Dedifferentiated amniotic fluid mesenchymal stem cell (primary cell): ENCODE data around the gene PWP2.
"Not testable (repeated sequence)": the region's sequence is repeated elsewhere in the genome, so short reads cannot be mapped to it uniquely, and the experiment has no call there.

Experiments used
- DNase-seq: peaks from one replicate; pipeline ENCODE4 v3.0.0-alpha.2; 2016; ENCODE audit errors: extremely low spot score

PWP2 gene

DNA sequence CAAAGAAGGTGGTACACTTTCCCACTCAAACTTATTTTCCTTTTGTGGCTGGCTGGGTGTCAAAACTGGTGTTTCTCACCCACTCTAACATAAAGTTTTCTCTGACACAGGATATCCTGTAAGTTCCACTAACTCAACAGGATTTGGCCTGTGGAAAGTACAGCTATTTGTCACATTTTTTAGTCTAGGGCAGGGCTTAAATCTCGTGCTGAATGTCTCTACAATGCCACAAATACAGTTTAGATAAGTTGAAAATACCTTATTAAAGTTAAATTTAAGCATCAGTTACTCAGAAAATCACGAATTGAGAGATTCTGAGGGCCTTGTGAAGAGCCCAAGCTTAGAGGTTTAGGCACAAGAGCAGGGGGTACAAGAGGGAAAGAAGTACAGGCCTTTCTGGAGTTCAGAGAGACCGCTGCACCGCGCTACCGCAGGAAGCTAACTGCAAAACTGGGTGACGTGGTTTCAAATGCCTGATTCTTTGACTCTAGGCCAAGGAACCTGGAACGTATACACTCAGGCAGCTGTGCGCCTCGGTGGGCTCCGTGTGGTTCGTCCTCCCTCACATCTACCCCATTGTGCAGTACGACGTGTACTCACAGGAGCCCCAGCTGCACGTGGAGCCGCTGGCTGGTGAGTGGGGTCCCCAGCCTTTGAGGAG lies 23.4 kb upstream of the PWP2 start:
- no peak for DNase-seq

DNA sequence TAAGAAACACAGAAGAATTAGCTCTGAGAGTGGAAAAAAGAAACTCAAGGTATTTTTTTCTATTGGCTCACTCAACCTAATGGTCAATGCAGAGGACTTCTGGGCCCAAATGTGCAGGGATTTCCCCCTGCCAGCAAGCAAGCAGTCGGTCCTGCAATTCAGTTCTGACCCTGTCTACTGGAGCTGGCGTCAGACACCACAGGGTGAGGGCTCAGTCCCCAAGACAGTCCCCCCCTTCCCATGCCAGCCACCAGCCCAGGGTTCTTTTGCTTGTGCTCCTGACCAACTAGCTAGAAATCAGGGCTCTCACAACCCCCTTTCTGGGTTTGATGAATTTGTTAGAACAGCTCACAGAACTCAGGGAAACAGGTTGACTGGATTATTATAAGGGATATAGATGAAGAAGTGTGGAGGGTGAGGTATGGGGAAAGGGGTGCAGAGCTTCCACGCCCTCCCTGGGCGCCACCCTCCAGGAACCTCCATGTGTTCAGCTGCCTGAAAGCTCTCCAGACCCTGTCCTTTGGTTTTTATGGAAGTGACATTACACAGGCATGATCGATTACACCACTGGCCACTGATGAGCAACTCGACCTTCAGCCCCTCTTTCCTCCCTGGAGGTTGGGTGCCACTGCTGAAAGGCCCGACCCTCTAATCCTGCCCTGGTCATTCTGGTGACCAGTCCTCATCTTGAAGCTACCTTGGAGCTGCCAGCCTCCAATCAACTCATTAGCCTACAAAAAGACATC lies 22.5 kb upstream of the PWP2 start:
- DNase-seq: no peak

DNA sequence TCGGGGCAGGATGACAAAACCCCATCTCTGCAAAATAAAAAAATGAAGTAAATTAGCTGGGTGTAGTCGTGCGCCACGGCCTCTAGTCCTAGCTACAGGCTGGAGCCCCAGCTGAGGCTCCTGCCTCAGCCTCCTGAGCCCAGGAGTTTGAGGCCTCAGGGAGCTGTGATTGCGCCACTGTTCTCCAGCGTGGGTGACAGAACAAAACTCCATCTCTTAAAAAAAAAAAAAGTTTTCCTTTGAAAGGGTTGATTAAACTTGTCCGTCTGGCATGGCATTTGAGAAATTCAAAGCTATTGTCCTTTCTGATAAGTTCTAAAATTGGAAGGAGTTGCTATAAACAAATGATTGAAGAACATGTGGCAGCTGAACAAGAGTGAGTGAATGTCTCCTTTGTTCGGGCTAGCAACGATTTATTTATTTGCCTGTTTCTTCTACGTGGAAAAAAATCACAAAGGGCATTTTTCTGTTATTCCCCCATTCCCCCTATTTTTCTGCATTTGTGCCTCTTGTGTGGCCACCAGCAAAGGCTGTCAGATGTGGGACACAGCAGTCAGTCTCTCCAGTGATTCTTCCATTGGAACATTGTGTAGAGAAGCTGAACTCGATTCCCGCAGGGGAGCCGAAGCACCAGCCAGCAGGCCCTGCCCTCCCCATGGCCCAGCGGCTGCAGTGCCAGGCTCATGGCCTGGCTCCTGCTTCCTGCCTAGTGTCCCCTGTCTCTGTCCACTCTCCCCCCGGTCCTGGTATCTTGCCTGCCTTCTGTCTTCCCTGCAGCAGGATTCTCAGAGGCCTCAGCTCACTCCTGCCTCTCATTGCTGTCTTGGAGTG lies 21.5 kb upstream of the PWP2 start:
- DNase-seq: no peak

DNA sequence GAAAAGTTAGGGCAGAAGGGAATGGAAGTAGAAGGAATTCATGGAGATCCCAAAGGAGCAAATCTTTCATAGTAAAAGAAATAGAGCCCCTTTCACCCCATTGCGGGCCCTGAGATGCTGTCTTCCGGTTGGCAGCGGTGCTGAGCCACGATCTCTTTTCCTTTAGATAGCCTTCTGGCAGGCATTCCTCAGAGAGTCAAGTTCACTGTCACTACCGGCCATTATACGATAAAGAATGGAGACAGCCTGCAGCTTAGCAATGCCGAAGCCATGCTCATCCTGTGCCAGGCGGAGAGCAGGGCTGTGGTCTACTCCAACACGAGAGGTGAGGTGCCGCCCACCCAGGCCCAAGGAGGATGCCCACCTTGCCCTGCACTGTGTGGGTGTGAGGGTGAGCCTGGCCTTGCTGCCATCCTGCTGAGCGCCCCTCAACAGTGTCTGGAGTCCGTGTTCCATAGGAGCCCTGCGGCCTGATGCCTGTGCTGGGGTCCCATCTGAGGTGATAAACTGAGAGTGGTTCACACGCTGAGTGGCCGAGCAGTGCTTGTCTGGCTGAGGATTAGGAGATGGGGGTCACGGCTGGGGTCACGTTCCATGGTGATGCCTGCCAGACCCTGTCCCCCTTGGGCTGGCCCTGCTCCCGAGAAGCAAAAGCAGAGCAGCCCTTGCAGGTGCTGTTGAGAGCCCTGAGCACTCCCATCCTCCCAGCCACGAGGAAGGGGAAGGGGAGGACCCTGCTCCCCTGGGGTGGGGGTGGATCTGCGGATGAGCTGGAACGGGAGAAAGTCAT lies 20.4 kb upstream of the PWP2 start:
- no peak for DNase-seq

DNA sequence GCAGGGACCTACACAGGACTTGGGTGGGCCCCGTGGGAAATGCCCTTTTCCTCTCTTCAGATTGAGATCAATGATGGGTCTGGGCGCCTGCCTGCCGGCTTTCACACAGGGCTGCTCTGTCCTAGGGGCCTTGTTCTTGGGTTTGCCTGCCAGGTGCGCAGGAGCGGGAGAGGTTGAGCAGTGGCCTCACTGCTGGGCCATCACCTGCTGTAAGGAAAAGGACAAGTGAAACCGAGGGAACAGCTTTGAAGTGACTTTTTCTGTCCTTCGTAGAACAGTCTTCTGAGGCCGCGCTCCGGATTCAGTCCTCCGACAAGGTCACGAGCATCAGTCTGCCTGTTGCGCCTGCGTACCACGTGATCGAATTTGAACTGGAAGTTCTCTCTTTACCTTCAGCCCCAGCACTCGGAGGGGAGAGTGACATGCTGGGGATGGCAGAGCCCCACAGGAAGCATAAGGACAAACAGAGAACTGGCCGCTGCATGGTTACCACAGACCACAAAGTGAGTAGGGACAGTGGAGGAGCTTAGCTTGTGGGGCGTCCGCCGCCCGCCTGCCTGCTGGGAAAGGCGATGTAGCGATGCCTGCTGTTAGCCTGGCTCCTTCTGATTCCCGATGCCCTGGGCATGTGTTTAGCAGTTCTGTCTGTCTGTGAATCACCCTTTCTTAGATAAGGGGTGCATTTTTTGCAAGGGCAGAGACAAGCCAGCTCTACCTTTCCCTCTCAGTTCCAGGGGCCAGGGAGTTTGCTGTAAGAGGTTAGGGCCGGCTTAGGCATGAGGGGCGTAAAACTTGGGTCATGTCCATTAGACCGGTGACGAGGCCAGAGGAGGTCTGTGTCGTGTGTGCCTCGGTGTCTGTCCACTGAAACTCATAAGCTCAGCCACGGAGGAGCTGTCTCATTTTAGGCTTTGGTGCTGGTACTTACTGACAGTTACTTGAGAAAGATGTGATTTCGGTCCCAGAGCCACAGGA lies 19.5 kb upstream of the PWP2 start:
- DNase-seq: no peak

DNA sequence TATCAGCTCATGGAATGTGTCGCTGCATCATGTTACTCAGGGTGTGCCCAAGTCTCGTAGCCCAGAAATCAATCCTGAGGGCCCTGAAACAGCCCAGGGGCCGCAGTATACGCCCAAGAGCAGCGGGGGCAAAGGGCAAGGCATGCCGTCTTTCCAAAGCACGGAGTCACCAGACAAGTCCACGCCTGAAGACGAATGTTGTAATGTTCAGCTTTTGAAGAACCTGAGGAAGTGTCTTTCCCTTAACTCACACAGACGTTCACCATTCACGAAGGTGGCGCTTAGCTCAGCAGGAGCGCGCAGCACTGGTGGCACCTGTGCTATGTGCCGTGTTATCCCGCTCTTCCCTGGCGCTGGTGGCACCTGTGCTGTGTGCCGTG lies 18.8 kb upstream of the PWP2 start:
- DNase-seq: no peak

DNA sequence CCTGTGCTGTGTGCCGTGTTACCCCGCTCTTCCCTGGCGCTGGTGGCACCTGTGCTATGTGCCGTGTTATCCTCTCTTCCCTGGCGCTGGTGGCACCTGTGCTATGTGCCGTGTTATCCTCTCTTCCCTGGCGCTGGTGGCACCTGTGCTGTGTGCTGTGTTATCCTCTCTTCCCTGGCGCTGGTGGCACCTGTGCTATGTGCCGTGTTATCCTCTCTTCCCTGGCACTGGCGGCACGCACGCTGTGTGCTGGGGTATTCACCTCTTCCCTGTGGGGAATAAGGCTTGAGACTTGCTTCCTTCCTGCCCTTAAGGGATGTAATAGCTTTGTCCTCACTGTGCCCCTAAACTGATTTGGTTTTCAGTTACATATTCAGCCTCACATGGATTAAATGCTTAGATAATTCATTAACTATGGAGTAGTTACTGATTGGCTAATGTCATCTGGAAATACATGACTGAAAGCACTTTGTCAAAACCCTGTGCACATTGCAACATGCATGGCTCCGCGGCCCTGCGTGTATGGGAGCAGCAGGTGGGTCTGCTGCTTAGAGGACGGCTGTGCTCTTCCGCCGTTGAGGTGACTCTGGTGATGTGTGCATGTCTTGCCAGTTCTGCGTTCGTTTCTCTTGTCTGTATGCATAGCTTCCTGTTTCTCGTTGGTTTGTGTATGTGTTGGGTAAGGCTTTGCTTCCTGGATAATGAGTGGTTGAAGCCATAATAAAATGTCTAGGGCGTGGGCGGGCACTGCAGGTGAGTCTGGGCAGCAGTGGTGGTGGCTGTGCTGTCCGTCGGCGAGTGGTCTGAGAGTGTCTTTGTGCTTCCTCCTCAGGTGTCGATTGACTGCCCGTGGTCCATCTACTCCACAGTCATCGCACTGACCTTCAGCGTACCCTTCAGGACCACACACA lies 17.9 kb upstream of the PWP2 start:
- no peak for DNase-seq

DNA sequence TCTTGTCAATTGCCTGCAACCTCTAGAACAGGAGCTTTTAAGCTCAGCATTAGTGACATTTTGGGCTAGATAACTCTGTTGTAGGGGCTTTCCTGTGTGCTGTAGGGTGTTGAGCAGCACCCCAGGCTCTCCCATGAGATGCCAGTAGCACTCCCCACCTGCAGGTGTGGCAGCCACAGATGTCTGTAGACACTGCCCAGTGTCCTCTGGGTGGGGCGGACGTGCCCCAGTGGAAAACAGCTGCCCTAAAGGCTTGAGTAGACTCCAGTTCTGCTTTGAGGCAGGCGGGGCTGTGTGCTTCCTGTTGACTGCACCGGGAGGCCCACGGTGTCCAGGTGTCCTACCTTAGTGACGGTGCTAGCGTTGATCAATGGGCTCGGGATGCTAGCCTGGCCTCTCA lies 16.9 kb upstream of the PWP2 start:
- DNase-seq: no peak

DNA sequence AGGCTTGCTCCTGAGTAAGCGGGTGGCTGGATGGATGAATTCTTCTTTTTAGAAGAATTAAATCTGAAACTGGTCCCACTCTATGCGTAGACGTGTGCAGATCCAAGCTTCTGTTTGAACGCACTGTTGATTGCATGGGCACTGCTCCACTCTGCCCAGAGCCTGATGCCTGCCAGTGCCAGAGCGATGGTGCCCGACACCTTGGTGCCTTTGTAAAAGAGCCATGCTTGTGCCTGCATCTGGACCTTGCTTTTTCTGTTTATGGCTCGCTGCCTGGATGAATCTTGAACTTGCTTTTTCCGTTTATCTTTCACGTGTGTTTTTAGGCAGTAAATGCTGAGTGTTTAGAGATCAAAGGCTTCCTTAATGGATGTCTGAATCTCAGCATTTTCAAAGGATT lies 15.0 kb upstream of the PWP2 start:
- no peak for DNase-seq

DNA sequence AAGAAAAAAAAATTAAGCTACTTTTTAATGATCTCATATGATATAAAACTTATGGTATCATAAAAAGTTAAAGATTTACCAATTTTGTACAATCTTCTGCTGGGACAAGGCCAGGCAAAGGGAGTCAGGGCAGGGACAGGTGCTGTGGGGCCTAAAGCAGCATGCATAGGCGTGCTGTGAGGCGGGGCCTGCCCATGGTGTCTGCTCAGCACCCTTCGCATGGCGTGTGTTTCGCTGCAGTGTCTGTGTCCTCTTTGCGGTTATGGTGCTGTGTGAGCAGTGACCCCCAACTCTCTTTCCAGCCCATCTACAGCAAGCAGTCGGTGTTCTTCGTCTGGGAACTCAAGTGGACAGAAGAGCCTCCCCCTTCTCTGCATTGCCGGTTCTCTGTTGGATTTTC lies 13.4 kb upstream of the PWP2 start:
- DNase-seq: no peak

DNA sequence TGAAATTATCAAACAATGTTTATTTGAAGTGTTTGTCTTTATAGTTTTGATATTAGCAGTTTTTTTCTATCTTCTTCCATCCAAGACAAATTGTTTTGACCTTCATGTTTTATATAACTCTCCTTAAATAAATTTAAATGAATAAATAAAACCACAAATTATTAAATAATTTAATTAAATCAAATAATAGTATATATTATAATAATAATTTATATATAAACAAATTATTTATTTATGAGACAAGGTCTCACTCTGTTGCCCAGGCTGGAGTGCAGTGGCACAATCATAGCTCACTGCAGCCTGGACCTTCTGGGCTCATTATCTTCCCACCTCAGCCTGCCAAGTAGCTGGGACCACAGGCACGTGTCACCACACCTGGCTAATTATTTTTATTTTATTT lies 12.4 kb upstream of the PWP2 start:
- DNase-seq: no peak

DNA sequence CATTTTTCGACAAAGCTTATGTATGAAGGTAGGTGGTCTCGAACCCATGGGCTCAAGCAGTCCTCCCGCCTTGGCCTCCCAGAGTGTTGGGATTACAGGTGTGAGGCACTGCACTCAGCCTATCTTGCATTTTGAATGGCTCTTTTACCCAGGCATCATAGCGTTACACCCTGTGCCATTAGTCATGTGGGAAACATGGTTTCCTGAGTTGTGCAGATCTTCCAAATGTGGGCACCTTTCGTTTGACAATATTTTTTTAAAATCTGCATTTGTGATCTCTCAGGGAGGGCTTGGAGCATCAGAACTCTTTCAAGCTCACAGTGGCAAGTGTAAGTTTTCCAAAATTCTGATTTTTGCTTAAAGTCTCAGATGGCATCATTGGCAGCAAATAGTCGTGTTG lies 8.7 kb upstream of the PWP2 start:
- DNase-seq: not testable (repeated sequence)

DNA sequence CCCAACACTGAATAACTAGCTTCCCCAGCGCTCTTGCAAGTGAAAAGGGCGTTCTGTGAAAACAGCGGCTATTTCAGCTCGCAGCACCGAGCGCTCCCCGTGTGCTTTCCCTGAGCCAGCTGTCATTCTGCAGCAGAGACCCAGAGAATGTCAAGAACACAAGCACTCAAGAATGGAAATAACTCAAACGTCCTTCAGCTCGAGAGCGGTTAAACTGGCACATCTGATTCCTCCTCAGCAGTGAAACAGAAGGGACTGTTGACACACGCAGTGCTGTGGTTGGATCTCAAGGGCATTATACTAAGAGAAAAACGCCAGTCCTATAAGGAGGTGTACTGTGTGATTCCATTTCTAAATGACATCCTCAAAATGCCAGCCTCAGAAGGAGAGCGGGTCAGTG lies 8.2 kb upstream of the PWP2 start:
- not testable (repeated sequence) for DNase-seq

DNA sequence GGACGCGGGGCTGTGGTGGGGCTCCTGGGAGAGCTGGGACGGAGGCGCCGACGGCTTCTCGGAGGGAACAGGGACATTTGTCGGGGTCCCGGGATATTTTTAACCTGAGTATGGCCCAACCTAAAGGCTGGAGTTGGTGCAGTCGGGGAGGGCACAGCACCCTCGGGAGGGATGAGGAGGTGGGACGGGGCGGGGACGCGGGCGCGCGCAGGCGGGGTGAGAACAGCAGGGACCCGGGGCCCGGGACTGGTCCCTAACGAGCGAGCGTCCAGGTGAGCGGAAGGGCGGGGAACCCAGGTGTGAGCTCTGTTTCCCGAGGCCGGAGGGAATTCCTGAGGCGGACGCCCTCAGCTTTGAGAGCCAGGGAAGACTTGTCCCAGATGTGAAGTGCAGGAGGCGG lies 390 bp downstream of the PWP2 start:
- DNase-seq: not testable (repeated sequence)

DNA sequence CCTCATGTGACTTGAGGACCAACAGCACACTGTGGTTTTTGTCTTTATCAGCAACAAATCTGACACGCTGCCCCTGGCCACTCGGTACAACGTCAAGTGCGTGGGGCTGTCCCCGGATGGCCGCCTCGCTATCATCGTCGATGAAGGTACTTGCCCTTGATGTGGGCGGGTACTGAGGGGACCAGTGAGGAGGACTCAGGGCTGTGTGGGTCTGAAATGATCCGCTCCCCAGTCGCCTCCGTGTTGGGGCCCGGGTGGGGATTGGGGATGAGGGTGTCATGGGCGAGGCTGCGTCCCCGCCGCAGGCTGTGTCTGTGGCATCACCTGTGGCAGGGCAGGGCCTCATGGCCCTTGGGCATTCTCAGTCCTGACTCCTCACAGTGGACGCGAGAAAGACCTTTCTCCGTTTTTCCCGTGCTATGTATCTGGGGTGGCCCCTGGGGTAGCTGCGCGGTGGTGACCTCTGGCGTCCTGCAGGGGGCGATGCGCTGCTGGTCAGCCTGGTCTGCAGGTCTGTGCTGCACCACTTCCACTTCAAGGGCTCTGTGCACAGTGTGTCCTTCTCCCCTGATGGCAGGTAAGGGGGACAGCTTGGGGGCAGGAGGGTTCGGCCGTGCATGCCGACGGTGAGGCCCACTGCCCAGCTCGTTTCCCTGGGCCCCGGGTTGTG lies 6.6 kb downstream of the PWP2 start:
- DNase-seq: not testable (repeated sequence)

DNA sequence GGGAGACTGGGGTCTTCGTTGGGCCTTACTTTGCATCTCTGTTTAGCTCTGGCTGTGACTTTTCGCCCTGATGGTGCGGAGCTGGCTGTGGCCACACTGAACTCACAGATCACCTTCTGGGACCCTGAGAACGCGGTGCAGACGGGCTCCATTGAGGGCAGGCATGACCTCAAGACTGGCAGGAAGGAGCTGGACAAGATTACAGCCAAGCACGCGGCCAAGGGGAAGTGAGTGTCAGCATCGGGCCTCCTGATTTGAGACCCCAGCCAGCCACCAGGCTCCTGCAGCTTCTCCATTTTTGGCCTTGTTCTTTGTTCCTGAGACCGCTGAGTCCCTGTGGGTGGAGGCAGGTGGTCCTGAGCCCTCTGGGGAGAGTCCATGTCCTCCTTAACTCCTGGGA lies 14.9 kb downstream of the PWP2 start:
- not testable (repeated sequence) for DNase-seq

DNA sequence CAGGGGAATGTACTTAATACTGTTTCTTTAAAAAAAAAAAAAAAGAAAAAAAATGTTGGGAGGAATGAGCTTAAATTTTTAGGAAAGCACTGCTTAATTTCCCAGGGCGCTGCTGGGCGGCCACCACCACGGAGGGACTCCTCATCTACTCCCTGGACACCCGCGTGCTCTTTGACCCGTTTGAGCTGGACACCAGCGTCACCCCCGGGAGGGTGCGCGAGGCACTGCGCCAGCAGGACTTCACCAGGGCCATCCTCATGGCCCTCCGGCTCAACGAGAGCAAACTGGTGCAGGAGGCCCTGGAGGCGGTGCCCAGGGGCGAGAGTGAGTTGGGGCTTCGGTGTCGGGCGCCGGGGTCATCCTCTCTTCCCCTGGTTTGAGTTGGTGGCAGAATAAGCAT lies 20.6 kb downstream of the PWP2 start:
- not testable (repeated sequence) for DNase-seq

DNA sequence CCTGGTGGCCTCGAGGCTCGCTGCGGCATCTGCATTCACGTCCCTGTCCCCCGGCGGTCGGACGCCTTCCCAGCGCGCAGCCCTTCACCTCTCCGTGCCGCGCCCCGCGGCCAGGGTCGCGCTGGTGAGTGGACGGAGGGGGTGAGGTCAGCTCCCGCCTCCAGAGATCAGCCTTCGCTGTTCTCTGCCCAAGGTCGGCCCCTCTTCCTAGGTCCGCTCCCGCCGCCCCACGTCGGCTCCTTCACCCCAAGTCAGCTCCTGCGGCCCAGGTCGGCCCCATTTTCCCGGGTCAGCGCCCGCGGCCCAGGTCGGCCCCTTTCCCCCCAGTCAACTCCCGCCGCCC lies 26.5 kb downstream of the PWP2 start:
- not testable (repeated sequence) for DNase-seq

DNA sequence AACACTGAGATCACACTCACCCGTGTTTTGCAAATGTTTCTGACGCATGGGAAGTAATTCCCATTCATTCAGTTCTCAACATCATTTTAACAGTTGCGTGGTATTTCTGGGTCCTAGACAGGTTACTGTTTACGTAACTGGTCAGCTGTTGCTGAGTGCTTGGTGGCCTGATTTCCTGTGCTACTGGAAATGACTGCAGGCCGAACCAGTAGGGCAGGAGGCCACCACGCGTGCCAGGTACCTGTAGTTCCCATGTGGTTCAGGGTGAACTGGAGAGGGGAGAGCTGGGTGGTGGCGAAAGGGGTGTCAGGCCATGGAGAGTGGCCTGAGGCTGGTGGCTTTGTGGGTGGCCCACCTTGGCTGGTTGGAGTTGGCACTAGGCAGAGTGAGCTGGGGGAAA lies 27.5 kb downstream of the PWP2 start:
- DNase-seq: not testable (repeated sequence)
